Lung (tissue), 12 donors: Measurements from ENCODE around the gene ADORA1. TPM values are rescaled to one million over a fixed set of nuclear protein-coding genes. Genes with fewer than 3 reads are reported as not detected.

Source experiments
- ATAC-seq: fragments of 200-7000 bp; cut with Tn5 transposase; one replicate; pipeline ENCODE4 v1.9.1; 2020; ENCODE audit warnings: moderate number of reproducible peaks; ENCODE audit not compliant: insufficient read depth, low FRiP score
- DNase-seq, 3 donors: peaks; one replicate each; pipeline ENCODE4 v3.0.0-alpha.2; 2013 to 2017
- H3K27ac ChIP-seq, 2 donors: one replicate each; pipeline ENCODE4 v1.5.1; 2013; ENCODE audit warnings: mild to moderate bottlenecking in 2 of 2, moderate library complexity in 2 of 2, control low read depth in 1 of 2, inconsistent platforms in 1 of 2, low read depth in 1 of 2, low read length in 1 of 2
- H3K27me3 ChIP-seq, 3 donors: one replicate each; pipeline ENCODE4 v1.5.1; 2013; ENCODE audit warnings: low read length in 2 of 3; ENCODE audit not compliant: control insufficient read depth in 3 of 3, insufficient read depth in 3 of 3
- H3K36me3 ChIP-seq, 4 donors: one replicate each; pipeline ENCODE4 v1.5.1; 2013; ENCODE audit warnings: low read length in 4 of 4, mild to moderate bottlenecking in 1 of 4, moderate library complexity in 1 of 4; ENCODE audit not compliant: control insufficient read depth in 4 of 4, insufficient read depth in 4 of 4
- H3K4me1 ChIP-seq, 5 donors: one replicate each; pipeline ENCODE4 v1.5.1; 2013; ENCODE audit warnings: low read length in 5 of 5, mild to moderate bottlenecking in 2 of 5, moderate library complexity in 1 of 5; ENCODE audit not compliant: control insufficient read depth in 5 of 5, insufficient read depth in 5 of 5
- H3K4me3 ChIP-seq: one replicate; pipeline ENCODE4 v1.5.1; 2013; ENCODE audit warnings: mild to moderate bottlenecking, control low read depth, moderate library complexity
- H3K9ac ChIP-seq, 2 donors: one replicate each; pipeline ENCODE4 v1.5.1; 2013; ENCODE audit warnings: low read length in 2 of 2, control low read depth in 1 of 2; ENCODE audit not compliant: insufficient read depth in 1 of 2
- H3K9me3 ChIP-seq, 4 donors: one replicate each; pipeline ENCODE4 v1.5.1; 2013; ENCODE audit warnings: low read length in 3 of 4, mild to moderate bottlenecking in 1 of 4, moderate library complexity in 1 of 4; ENCODE audit not compliant: control insufficient read depth in 4 of 4, insufficient read depth in 3 of 4
- WGBS, 2 donors: extraction: QIAGEN DNeasy Blood & Tissue Kit; methylation state at CpG; one replicate each; pipeline ENCODE4 v1.1.7; 2013; 5-methylcytosine and 5-hydroxymethylcytosine counted together
- polyA plus RNA-seq, 2 donors: library from polyadenylated mRNA; stranded (reverse); fragments of 200-250 nt; gene quantifications; one replicate each; pipeline ENCODE4 v1.2.1, GENCODE V29; 2013
- total RNA-seq, 2 donors: library from RNA; depleted of rRNA in 1 of 2; stranded (reverse); fragments of >200 nt in 1 of 2; gene quantifications; one replicate each; pipeline ENCODE4 v1.2.1, GENCODE V29; 2014 to 2021
- TF ChIP-seq, protein P1 (sequence below): IDR thresholded peaks from 2 replicates; pipeline ENCODE4 v1.5.1; 2012; ENCODE audit warnings: mild to moderate bottlenecking; ENCODE audit errors: control extremely low read depth, extremely low read depth
- donor health status: control.
- donor health status: control.
- donor health status: Bipolar disorder and iron deficiency.
- donor health status: healthy.
- donor health status: DM: yes; HTN: yes; CAD: no.

ADORA1 gene
- total and polyA plus RNA-seq, 4 donors, result 0.57 to 2.3 (median 0.79) TPM

- Histone ChIP-seq H3K4me3 (no peak overlapping the region), H3K27me3 (peaks cover 0 to 13% (median 4%) of the 10 kb centered on the region in 3 donors), H3K27ac (no peak overlapping the region), H3K9ac (no peak overlapping the region), H3K36me3 (no peaks in the 10 kb centered on the region), H3K4me1 (peaks cover 0 to 11% (median 5%) of the 10 kb centered on the region in 5 donors), H3K9me3 (no peaks in the 10 kb centered on the region)
- DNase-seq (no peak), ATAC-seq (no peak)
- TF ChIP-seq, protein P1, sequence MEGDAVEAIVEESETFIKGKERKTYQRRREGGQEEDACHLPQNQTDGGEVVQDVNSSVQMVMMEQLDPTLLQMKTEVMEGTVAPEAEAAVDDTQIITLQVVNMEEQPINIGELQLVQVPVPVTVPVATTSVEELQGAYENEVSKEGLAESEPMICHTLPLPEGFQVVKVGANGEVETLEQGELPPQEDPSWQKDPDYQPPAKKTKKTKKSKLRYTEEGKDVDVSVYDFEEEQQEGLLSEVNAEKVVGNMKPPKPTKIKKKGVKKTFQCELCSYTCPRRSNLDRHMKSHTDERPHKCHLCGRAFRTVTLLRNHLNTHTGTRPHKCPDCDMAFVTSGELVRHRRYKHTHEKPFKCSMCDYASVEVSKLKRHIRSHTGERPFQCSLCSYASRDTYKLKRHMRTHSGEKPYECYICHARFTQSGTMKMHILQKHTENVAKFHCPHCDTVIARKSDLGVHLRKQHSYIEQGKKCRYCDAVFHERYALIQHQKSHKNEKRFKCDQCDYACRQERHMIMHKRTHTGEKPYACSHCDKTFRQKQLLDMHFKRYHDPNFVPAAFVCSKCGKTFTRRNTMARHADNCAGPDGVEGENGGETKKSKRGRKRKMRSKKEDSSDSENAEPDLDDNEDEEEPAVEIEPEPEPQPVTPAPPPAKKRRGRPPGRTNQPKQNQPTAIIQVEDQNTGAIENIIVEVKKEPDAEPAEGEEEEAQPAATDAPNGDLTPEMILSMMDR, result no peak
- whole genome bisulfite sequencing, 2 donors, result 75 to 79% methylated on average over 5 of the region's 5 CpGs
These were observed 78.7 kb downstream of the ADORA1 start for GRCh38 chr1:203206129-203206687.

GRCh38 chr1:203207751-203208150 is 80.2 kb downstream of the ADORA1 start:
- Histone ChIP-seq H3K9me3 (no peaks in the 10 kb centered on the region), H3K9ac (no peak overlapping the region), H3K27ac (no peak overlapping the region), H3K4me1 (peaks cover 0 to 3% (median 2%) of the 10 kb centered on the region in 5 donors), H3K4me3 (no peak overlapping the region), H3K36me3 (no peaks in the 10 kb centered on the region), H3K27me3 (peaks cover 0 to 13% (median 4%) of the 10 kb centered on the region in 3 donors)
- no peak for DNase-seq
- ATAC-seq, result no peak
- TF ChIP-seq, protein P1, result no peak
- WGBS, 2 donors, result 76 to 83% methylated on average over 2 of the region's 2 CpGs

DNA sequence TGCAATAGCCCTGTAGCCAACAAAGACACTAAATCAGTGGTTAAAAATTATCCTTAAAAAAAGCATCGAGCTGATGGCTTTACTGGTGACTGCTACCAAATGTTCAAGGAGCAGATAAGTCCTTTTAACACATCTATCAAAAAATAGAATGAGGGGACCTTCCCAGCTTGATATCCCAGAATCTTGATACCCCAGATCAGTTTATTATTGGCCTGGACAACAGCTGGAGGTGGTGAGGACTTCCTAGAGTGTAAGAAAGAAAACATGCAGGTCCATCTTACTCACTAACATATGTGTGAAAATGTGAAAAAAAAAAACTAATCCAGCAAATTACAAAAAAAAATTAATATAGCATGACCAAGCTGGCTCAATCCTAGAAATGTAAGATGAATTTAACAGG is 80.7 kb downstream of the ADORA1 start:
- no peak overlapping the region for H3K4me3 ChIP-seq
- H3K4me1 ChIP-seq, result no peaks in the 10 kb centered on the region
- peaks cover 0 to 13% (median 4%) of the 10 kb centered on the region in 3 donors for H3K27me3 ChIP-seq
- H3K36me3 ChIP-seq, result no peaks in the 10 kb centered on the region
- H3K9me3 ChIP-seq, result no peaks in the 10 kb centered on the region
- ATAC-seq (no peak), DNase-seq (no peak)
- H3K9ac ChIP-seq, result no peak overlapping the region
- H3K27ac ChIP-seq, result no peak overlapping the region
- 89 to 97% methylated on average over 1 of the region's 1 CpG for WGBS, 2 donors
- TF ChIP-seq, protein P1, result no peak

DNA sequence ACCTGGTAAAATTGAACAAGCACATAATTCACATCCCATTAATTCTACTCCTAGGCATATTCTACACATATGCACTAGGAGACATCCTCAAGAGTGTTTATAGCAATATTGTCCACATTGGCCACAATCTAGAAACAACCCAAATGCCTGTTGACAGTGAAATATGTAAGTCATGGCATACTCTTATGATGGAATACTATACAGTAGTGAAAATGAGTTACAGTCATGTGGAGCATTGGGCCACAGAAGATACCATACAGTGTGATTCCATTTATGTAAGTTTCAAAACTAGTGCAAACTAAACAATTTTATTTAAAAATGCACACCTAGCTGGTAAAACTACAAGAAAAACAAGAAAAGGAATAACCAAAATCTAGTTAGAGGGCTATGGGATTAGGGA is 82.8 kb downstream of the ADORA1 start:
- Histone ChIP-seq H3K9ac (no peak overlapping the region), H3K4me1 (no peaks in the 10 kb centered on the region), H3K27ac (no peak overlapping the region), H3K9me3 (no peaks in the 10 kb centered on the region), H3K27me3 (peaks cover 0 to 8% (median 4%) of the 10 kb centered on the region in 3 donors), H3K36me3 (no peaks in the 10 kb centered on the region), H3K4me3 (no peak overlapping the region)
- ATAC-seq (no peak), DNase-seq (no peak)
- TF ChIP-seq, protein P1, result no peak
